T-helper 2 cell treated with Interferon-gamma antibody and Interleukin-4, amounts not matched to agents 5 μg/mL and 100 μg/mL, for 36 hours (primary cell): ENCODE data around the gene MRPL54.
A peak's percentile ranks its signal among the peaks of the same experiment; 100 is the strongest.

Source experiments
- DNase-seq: peaks from one replicate; pipeline ENCODE4 v3.0.0; 2021; ENCODE audit warnings: low spot score
- H3K27ac Mint-ChIP-seq: one replicate; pipeline ENCODE4 v1.8.0; 2021; ENCODE audit warnings: mild to moderate bottlenecking, mixed read lengths
- H3K27me3 Mint-ChIP-seq: one replicate; pipeline ENCODE4 v1.8.0; 2021; ENCODE audit warnings: low read depth, mixed read lengths
- H3K36me3 Mint-ChIP-seq: one replicate; pipeline ENCODE4 v1.8.0; 2021; ENCODE audit warnings: low read depth, mixed read lengths
- H3K4me1 Mint-ChIP-seq: one replicate; pipeline ENCODE4 v1.8.0; 2021; ENCODE audit warnings: low read depth, mixed read lengths
- H3K4me3 Mint-ChIP-seq: one replicate; pipeline ENCODE4 v1.8.0; 2022; ENCODE audit warnings: mild to moderate bottlenecking, moderate library complexity, mixed read lengths
- H3K9me3 Mint-ChIP-seq: one replicate; pipeline ENCODE4 v1.8.0; 2021; ENCODE audit warnings: mixed read lengths

The MRPL54 gene

DNA sequence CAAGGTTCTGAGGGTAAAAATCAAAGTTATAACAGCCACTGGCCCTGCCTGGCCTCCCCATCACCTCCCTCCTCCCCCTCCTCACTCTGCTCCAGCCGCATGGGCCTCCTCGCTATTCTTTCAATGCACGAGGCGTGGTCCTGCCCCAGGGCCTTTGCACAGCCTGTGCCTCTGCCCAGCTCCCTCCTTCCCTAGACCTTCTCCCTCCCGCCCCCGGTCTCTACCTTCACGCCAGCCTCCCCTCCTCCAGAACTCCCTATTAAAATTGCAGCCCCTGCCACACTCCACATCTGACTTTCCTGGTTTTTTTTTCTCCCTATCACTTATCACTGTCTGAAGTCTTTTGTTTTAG lies 6.2 kb downstream of the MRPL54 start:
- DNase-seq = no peak
- Mint-ChIP-seq H3K4me3 (no peak overlapping the region), H3K27me3 (no peaks in the 10 kb centered on the region), H3K36me3 (peaks cover 16% of the 10 kb centered on the region), H3K9me3 (no peaks in the 10 kb centered on the region), H3K4me1 (peaks cover 7% of the 10 kb centered on the region), H3K27ac (peak overlapping the region; percentile 58)

DNA sequence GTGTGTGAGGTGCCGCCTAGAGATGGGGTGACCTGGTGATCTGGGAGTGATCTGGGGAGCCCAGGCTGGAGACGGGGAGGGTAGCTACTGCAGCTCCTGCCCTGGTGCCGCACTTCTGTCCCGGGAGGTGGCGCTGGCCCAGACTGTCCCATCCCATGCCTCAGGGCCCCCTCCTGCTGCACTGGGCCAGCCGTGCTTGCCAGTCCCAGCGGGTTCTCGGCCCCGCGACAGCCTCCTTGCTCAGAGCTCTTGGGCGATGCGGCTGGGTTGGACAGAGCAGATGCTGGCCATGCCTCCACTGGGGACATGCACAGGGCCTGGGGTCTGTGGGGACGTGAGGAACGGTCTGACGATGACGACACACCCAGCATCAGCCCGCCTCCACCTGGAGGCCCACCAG lies 7.0 kb downstream of the MRPL54 start:
- no peaks in the 10 kb centered on the region for H3K9me3 Mint-ChIP-seq
- H3K27ac Mint-ChIP-seq = no peak overlapping the region
- no peak overlapping the region for H3K4me3 Mint-ChIP-seq
- no peaks in the 10 kb centered on the region for H3K27me3 Mint-ChIP-seq
- H3K4me1 Mint-ChIP-seq = peaks cover 7% of the 10 kb centered on the region
- no peak for DNase-seq
- peaks cover 16% of the 10 kb centered on the region for H3K36me3 Mint-ChIP-seq

DNA sequence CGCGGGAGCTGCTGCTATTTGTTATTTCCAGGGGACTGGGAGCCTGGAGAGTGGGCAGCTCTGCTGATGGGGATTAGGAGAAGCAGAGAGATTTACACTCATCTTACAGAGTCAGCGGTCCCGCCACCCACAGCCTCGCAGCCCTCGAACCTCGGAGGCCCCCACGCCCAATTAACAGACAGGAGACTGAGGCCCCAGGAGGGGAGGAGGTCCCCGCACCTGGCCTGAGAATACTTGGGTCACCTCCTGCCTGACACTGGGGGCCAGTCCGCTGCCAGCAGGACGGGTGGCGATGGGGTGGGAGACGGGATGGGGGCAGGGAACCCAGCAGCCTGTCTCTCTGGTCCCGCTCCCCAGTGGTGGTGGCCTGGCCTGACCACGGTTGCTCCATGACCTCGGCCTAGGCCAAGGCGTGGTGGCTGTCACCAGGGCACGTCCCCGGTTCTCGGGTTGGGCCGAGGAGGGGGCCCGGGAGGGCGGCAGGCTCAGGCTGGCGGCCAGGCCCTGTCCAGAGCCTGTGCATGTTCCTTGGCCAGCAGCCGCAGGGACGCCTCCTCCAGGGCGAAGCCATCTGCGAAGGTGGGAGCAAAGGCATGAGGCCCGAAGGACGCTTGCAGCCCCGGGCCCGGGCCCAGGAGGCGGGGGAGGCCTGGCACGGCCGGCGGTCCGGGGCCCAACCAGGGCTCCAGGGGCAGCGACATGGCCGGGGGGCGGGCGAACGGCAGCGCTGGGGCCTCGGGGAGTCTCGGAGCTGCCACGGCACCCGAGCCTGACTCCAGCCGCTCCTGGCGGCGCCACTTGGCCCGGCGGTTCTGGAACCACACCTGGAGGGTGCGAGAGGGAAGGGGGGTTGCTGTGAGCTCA lies 7.9 kb downstream of the MRPL54 start:
- Mint-ChIP-seq H3K4me3 (no peak overlapping the region), H3K4me1 (peaks cover 7% of the 10 kb centered on the region), H3K27ac (no peak overlapping the region), H3K27me3 (no peaks in the 10 kb centered on the region), H3K36me3 (peaks cover 16% of the 10 kb centered on the region), H3K9me3 (no peaks in the 10 kb centered on the region)
- no peak for DNase-seq

DNA sequence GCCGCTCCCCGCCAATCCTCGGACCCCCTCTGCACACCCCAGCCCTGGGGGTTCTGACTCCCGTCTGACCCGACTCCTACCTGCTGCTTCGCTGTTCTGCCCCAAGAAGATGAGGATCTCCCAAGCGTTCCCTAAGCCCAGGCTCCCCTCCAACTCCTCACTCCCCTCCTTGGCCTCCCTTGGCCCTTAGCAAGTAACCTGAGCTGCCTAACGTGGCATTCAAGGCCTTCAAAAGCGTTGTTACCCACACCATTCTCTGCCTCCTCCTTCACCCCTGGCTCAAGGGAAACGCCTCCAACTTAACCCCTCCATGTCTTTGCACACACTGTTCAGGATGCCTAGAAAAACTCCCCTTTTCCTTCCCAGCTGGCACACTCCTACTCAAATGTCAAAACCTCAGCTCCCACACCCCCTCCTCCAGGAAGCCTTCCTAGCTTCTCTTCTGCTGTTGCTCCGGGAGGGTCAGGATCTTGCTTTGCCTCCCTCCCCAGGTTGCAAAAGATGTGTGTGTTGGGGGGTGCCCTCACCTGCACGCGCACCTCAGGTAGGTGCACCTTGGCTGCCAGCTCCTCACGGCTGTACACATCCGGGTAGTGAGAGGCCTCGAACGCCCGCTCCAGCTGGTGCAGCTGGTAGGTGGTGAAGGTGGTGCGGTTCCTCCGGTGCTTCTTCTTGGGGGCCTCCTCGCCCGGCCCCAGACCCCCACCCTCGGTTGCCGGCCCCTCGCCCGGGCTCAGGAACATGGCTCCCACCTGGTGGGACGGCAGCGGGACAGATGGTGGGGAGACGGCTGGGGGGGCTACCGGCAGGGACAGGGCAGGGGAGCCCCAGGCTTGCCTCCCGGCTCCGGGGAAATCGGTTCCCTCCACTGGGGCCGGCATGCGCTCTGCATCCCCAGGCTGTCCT lies 8.8 kb downstream of the MRPL54 start:
- peaks cover 15% of the 10 kb centered on the region for H3K36me3 Mint-ChIP-seq
- H3K27me3 Mint-ChIP-seq = no peaks in the 10 kb centered on the region
- H3K4me3 Mint-ChIP-seq = no peak overlapping the region
- no peaks in the 10 kb centered on the region for H3K9me3 Mint-ChIP-seq
- H3K27ac Mint-ChIP-seq = no peak overlapping the region
- peaks cover 6% of the 10 kb centered on the region for H3K4me1 Mint-ChIP-seq
- no peak for DNase-seq

DNA sequence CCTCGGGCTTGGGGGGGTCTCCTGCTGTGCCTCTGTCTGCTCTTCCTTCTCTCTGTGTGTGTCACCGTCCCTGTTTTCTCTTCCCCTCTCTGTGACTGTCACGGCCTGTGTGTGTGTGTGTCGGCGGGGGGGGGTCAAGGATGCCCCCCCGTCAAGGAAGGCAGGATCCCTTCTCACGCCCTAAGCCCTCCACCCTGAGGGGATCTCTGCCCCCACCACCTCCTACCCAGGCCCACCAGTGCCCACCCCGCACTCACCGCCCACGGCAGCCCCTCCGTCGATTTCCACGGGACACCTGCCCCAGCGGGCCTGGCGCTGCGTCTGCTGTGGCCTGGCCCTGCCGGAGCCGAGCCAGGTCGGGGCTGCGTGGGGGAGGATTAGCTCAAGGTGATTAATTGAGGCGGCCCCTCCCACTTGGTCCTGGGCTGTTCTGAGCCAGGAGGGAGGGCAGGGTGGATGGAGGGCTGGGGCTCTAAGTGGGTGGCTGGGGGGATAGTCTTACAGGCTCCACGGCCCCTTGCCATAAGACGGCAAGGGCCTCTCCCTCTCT lies 9.5 kb downstream of the MRPL54 start, which contains the start of gene RAX2:
RAX2 (minus strand) TSS at position 323 of the 550 bp plus-strand sequence. CDS start 486 bp downstream, outside the sequence.
- H3K9me3 Mint-ChIP-seq = no peaks in the 10 kb centered on the region
- no peaks in the 10 kb centered on the region for H3K27me3 Mint-ChIP-seq
- H3K4me3 Mint-ChIP-seq = no peak within 1 kb of the TSS
- no peaks in the 10 kb centered on the region for H3K4me1 Mint-ChIP-seq
- peaks cover 9% of the 10 kb centered on the region for H3K36me3 Mint-ChIP-seq
- no peak within 1 kb of the TSS for H3K27ac Mint-ChIP-seq
- no peak for DNase-seq

DNA sequence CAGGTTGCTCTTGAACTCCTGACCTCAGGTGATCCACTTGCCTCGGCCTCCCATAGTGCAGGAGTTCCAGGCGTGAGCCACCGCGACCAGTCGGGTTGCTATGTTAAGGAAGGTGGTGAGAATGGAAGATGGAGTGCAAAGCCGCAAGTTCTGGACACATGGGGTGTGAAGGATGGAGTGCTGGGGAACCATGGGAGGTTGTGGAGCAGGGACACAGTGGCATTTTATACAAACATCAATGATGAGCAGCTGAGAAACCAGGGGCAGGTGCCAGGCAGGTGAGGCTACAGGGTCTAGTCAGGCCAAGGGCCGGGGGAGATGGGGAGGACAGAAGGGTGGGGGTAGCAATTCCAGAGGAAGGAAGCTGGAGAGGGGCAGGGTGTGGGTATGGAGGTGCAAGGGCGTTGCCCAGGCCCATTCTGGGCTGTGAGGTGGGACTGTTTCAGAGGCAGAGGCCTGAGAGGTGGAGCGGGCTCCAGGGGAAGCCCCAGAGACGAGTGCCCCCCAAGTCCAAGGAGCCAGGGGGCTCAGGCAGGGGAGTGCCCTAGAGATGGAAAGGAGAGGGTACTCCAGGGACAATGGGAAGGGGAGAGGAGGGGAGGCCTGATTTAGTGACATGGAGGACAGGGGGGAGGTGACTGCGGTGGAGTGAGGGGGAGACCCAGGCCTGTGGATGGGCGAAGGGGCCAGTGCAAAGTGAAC lies 11.5 kb downstream of the MRPL54 start:
- H3K4me1 Mint-ChIP-seq = no peaks in the 10 kb centered on the region
- no peak overlapping the region for H3K4me3 Mint-ChIP-seq
- H3K36me3 Mint-ChIP-seq = peaks cover 1% of the 10 kb centered on the region
- no peaks in the 10 kb centered on the region for H3K27me3 Mint-ChIP-seq
- no peak for DNase-seq
- no peak overlapping the region for H3K27ac Mint-ChIP-seq
- H3K9me3 Mint-ChIP-seq = no peaks in the 10 kb centered on the region

DNA sequence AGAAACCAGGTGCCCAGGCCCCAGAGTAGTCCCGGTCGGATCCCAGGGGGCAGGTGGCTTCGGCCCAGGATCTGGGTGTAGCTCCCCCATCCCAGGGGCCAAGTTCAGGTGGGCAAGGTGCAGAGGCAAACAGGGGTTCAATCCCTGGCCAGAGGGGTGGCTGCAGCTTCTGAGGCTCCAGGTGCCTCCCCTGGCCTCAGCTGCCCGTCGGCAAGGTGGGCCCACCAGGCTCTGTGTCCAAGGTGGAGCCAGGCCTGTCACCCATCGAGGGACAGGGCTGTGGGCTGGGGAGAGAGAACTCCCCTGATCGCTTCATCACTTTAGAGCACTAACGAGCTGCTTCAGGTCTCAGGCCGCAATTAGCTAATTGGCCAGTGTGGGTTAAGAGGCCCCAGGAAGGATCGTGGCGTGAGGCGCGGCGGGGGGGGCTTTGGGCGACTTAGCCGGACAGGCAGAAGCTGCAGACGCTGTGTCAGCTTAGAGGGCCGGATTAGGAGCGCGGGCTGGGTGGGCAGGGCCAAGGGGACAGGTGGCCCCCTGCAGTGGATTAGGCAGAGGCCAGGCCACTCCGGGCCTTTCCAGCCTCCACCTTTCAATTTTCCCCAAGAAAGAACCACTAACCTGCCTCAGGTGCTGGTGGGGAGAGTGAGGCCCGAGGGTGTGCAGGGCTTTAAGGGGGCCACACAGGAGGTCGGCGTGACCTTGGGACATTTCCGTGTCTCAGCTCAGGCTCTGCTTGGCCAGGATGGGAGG lies 12.3 kb downstream of the MRPL54 start:
- no peak overlapping the region for H3K27ac Mint-ChIP-seq
- no peaks in the 10 kb centered on the region for H3K36me3 Mint-ChIP-seq
- no peaks in the 10 kb centered on the region for H3K27me3 Mint-ChIP-seq
- no peaks in the 10 kb centered on the region for H3K9me3 Mint-ChIP-seq
- DNase-seq = no peak
- no peak overlapping the region for H3K4me3 Mint-ChIP-seq
- H3K4me1 Mint-ChIP-seq = no peaks in the 10 kb centered on the region

DNA sequence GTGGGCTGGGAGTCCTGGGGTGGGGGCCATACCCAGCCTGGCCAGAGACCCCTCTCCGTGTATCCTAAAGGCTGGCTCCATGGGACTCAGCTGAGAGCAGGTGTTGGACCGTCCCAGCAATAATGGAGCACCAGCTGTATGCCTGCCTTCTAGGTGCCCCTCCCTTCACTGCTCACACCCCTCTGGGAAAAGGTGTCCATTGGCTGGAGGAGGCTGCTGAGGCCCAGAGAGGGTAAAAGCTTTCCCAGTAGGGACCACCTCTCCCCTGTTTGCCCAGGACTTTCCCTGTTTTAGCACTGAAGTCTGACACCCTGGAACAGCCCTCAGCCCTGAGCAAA lies 12.9 kb downstream of the MRPL54 start:
- no peaks in the 10 kb centered on the region for H3K4me1 Mint-ChIP-seq

DNA sequence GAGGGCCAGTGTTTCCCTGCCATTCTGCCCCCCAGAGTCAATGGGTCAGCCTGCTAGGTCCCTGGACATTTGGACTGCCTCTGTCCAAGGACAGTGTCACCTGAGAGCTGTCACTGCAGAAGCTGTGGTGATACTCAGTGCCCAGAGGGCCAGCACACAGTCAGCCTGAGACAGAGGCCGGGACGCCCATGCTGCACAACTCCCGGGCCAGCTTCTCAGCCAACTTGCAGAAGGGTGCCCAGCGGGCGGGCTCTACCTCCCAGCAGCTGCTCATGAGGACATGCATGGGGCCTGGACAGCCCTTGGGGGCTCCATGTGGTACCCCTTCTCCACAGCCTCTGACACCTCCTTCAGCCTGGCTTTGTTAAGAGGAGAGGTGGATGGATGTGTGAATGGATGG lies 13.3 kb downstream of the MRPL54 start:
- DNase-seq = no peak
- H3K36me3 Mint-ChIP-seq = no peaks in the 10 kb centered on the region
- peaks cover under 1% of the 10 kb centered on the region for H3K9me3 Mint-ChIP-seq
- H3K4me3 Mint-ChIP-seq = no peak overlapping the region
- H3K4me1 Mint-ChIP-seq = no peaks in the 10 kb centered on the region
- no peak overlapping the region for H3K27ac Mint-ChIP-seq
- no peaks in the 10 kb centered on the region for H3K27me3 Mint-ChIP-seq

More for the DNA sequence above, 12.9 kb downstream of the MRPL54 start:
- DNase-seq = no peak
- H3K36me3 Mint-ChIP-seq = no peaks in the 10 kb centered on the region
- H3K9me3 Mint-ChIP-seq = no peaks in the 10 kb centered on the region
- no peak overlapping the region for H3K4me3 Mint-ChIP-seq
- no peaks in the 10 kb centered on the region for H3K27me3 Mint-ChIP-seq
- H3K27ac Mint-ChIP-seq = no peak overlapping the region

DNA sequence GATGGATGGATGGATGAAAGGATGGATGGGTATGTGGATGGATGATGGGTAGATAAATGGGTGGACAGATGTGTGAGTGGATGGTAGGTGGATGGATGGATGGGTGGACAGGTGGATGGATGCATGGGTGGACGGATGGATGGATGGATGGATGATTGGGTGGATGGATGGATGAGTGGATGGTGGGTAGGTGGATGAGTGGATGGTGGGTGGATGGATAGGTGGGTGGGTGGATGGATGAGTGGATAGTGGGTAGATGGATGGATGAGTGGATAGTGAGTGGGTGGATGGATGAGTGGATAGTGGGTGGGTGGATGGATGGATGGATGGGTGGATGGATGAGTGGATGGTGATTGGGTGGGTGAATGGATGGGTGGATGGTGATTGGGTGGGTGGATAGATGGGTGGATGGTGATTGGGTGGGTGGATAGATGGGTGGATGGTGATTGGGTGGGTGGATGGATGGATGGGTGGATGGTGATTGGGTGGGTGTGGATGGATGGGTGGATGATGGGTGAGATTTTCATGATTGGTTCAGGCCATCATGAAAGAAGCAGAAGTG lies 14.1 kb downstream of the MRPL54 start:
- Mint-ChIP-seq H3K27ac (no peak overlapping the region), H3K4me1 (no peaks in the 10 kb centered on the region), H3K4me3 (no peak overlapping the region), H3K36me3 (peaks cover 1% of the 10 kb centered on the region), H3K27me3 (no peaks in the 10 kb centered on the region), H3K9me3 (peaks cover 7% of the 10 kb centered on the region)
- DNase-seq = no peak

DNA sequence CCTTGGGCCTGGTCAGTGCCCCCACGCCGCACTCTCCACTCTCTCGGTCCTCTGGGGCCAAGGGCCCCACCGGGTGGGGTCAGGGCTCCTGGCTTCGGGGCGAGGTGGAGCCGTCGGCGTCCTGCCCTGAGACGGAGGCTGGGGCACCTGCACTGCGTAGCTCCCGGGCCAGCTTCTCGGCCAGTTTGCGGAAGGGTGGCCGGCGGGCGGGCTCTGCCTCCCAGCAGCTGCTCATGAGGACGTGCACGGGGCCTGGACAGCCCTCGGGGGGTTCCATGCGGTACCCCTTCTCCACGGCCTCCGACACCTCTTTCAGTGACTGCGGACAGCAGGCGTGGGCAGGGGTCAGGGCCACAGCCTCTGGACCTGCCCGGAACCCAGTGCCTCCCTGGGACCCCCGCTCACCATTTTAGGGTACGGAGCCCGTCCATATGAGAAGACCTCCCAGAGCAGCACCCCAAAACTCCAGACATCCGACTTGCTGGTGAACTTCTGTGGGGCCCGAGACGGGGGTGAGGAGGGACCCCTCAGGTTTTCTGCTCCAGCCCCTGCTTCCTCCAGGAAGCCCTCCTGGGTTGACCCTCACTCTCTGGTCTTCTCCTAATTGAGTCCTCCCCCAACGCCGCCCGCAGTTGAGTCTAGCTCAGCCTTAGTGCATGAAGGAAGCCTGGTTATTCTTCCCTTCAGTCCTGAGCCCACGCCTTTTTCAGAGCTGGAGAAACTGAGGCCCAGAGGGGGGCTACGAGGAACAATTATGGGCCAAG lies 15.8 kb downstream of the MRPL54 start:
- no peak overlapping the region for H3K27ac Mint-ChIP-seq

DNA sequence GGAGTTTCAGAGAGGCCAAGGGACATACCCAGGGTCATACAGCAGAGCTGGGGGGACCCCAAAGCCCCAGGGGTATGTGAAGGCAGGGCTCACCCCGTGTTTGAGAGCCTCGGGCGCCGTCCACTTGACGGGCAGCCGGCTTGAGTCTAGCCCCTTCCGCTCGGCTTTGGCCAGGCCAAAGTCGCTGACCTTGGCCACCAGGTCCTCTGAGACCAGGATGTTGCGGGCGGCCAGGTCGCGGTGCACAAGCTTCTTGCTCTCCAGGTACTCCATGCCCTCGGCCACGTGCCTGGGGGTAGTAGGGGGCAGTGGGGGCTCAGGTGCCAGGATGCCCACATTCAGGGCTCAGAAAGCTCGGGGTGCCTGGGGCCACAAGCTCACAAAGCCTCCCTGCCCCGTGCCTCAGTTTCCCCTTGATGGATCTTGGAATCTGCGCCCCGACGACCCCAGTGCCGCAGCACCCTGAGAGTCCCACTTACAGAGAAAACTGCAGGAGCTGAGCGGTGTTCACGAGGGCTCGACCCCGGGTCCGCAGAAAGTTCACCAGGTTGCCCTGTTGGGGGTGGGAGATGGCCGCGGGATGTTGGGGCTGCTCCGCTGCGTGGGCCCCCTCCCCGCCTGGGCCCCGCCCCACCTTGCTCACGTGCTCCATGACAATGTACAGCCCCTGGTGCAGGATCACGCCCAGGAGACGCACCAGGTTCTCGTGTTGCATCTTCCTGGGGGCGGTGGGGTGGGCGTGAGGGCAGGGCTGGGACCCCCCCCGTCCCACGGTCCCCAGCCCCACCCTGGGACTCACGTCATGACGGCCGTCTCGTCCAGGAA lies 16.6 kb downstream of the MRPL54 start:
- Mint-ChIP-seq H3K9me3 (peaks cover 20% of the 10 kb centered on the region), H3K36me3 (peaks cover 15% of the 10 kb centered on the region), H3K4me3 (no peak overlapping the region), H3K27ac (no peak overlapping the region), H3K4me1 (no peaks in the 10 kb centered on the region), H3K27me3 (no peaks in the 10 kb centered on the region)
- DNase-seq = no peak

More for the DNA sequence above, 15.8 kb downstream of the MRPL54 start:
- H3K4me1 Mint-ChIP-seq = no peaks in the 10 kb centered on the region
- H3K36me3 Mint-ChIP-seq = peaks cover 13% of the 10 kb centered on the region
- H3K9me3 Mint-ChIP-seq = peaks cover 20% of the 10 kb centered on the region
- no peaks in the 10 kb centered on the region for H3K27me3 Mint-ChIP-seq
- H3K4me3 Mint-ChIP-seq = no peak overlapping the region
- no peak for DNase-seq
